ENCODE data around the gene CGREF1.

DNA sequence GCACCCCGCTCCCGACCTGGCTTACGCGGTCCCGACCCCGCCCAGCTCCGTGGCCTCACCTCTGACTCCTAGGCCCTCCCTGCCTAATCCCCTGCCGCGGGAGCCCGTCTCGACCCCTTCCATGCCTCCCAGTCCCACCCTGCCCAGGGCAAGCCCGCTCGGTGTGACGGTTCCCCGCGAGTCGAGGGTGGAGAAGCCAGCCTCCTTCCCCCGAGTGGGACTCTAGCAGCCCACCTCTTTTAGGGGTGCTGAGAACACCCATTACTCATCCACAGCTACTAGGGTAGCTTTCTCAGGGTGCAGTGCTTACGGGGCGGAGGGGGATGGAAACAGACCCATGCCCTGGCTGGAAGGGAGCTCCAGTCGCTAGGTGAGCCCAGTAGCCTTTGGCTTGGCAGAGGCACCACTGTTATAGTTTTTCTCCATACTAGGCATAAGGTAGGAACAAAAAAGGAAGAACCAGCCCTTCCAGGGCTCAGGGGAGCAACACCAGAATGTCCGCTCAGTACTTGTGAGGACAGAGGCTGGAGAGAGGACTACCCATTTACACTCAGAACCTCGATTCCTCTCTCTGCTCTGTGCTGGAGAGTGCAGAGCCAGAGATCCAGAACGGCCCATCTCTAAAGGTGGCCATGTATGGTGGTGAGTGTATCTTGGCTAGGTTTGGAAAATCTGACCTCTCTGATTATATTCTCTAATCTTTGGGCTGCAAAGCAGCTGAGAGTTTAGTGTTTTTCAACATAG is 66.9 kb downstream of the CGREF1 start:
- TF ChIP-seq, protein P1, sequence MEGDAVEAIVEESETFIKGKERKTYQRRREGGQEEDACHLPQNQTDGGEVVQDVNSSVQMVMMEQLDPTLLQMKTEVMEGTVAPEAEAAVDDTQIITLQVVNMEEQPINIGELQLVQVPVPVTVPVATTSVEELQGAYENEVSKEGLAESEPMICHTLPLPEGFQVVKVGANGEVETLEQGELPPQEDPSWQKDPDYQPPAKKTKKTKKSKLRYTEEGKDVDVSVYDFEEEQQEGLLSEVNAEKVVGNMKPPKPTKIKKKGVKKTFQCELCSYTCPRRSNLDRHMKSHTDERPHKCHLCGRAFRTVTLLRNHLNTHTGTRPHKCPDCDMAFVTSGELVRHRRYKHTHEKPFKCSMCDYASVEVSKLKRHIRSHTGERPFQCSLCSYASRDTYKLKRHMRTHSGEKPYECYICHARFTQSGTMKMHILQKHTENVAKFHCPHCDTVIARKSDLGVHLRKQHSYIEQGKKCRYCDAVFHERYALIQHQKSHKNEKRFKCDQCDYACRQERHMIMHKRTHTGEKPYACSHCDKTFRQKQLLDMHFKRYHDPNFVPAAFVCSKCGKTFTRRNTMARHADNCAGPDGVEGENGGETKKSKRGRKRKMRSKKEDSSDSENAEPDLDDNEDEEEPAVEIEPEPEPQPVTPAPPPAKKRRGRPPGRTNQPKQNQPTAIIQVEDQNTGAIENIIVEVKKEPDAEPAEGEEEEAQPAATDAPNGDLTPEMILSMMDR (IDR thresholded peaks at IDR 0.05), result no peak
- TF ChIP-seq POLR2A (IDR thresholded peaks at IDR 0.05; ENCODE audit: low read depth), result no peak
